Astrocyte (in vitro differentiated cells and primary cell): ENCODE measurements around the gene PTGFRN.

Experiments
- CTCF ChIP-seq: IDR thresholded peaks from 2 replicates; pipeline ENCODE4 v1.5.1; 2011; ENCODE audit warnings: low read depth, mild to moderate bottlenecking, inconsistent platforms, low read length, moderate library complexity; ENCODE audit not compliant: insufficient read depth
- EZH2 ChIP-seq: IDR thresholded peaks from 2 replicates; pipeline ENCODE4 v1.6.1; 2012; ENCODE audit warnings: mild to moderate bottlenecking, low read length, inconsistent platforms; ENCODE audit not compliant: insufficient read depth

DNA sequence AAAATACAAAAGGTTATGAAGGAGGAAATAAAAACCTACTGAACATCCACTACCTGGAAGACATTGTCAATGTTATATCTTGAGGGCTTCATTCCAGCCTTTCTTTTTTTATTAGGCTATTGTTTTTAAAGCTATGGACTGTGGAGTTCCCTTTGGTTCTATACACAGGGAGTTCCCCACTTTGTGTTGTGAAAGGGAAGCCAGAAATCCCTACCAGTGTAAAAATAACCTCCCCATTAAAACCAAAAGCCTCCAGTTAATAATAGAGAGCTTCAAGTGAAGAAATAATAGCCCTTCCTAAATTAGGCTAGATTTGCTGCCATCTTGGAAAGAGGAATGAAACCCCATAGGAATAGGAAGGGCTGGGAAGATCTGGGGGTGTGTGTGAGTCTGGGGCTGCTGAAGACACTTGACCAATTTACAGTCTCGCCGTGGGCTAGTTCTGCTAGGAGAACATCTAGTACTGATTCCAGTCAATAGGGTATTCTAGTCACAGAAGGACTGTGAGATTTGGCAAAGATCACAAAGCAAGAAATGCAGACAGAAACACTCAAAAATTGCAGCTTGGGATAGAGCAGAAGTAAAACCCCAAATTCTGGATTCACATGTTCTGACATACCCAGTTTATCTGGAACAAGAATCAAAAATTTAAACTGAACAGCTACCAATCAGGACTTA lies 32.4 kb upstream of the PTGFRN start:
- no peak for TF ChIP-seq CTCF
- TF ChIP-seq EZH2: no peak
